OCI-LY1 (cell line): ENCODE results near the gene EOLA1.

Source experiments
- H2AFZ ChIP-seq: fragments of 200-600 bp; sonication (generic), shearing (Covaris generic); 2 replicates; pipeline ENCODE4 v1.6.0; 2014; ENCODE audit warnings: antibody characterized with exemption, mild to moderate bottlenecking, low read length
- H3F3A ChIP-seq: fragments of 200-600 bp; sonication (generic), shearing (Covaris generic); 2 replicates; pipeline ENCODE4 v1.6.0; 2014; ENCODE audit warnings: mild to moderate bottlenecking, antibody characterized with exemption, low read length, moderate library complexity; ENCODE audit not compliant: insufficient read depth
- H3K27ac ChIP-seq: fragments of 200-600 bp; sonication (generic); 2 replicates; pipeline ENCODE4 v1.5.1; 2014; ENCODE audit warnings: low read length, mixed run types, mild to moderate bottlenecking, low read depth; ENCODE audit not compliant: poor library complexity, severe bottlenecking
- H3K27me3 ChIP-seq: fragments of 200-600 bp; sonication (generic); 2 replicates; pipeline ENCODE4 v1.6.0; 2014; ENCODE audit warnings: antibody characterized with exemption, mild to moderate bottlenecking, low read length, moderate library complexity; ENCODE audit not compliant: insufficient read depth
- H3K36me3 ChIP-seq: fragments of 200-600 bp; sonication (generic); 2 replicates; pipeline ENCODE4 v1.6.1; 2014; ENCODE audit warnings: mild to moderate bottlenecking, antibody characterized with exemption, low read length, moderate library complexity, mixed read lengths; ENCODE audit not compliant: insufficient read depth
- H3K4me1 ChIP-seq: fragments of 200-600 bp; sonication (generic); 2 replicates; pipeline ENCODE4 v1.5.1; 2014; ENCODE audit warnings: mild to moderate bottlenecking, low read length, moderate library complexity; ENCODE audit not compliant: insufficient read depth, severe bottlenecking
- H3K4me2 ChIP-seq: fragments of 200-600 bp; sonication (generic), shearing (Covaris generic); 2 replicates; pipeline ENCODE4 v1.6.1; 2014; ENCODE audit warnings: low read length
- H3K4me3 ChIP-seq: fragments of 200-600 bp; sonication (generic); 2 replicates; pipeline ENCODE4 v1.5.1; 2014; ENCODE audit warnings: low read length, low read depth, mild to moderate bottlenecking, mixed read lengths; ENCODE audit not compliant: poor library complexity, severe bottlenecking
- H3K79me2 ChIP-seq: fragments of 200-600 bp; shearing (Covaris generic); 2 replicates; pipeline ENCODE4 v1.6.1; 2016; ENCODE audit warnings: mixed run types, low read length, mixed read lengths; ENCODE audit not compliant: insufficient read depth
- H3K9ac ChIP-seq: fragments of 200-600 bp; sonication (generic), shearing (Covaris generic); 2 replicates; pipeline ENCODE4 v1.6.1; 2014; ENCODE audit warnings: mild to moderate bottlenecking, low read length, mixed read lengths
- H3K9me2 ChIP-seq: fragments of 200-600 bp; sonication (generic), shearing (Covaris generic); 2 replicates; pipeline ENCODE4 v1.6.1; 2014; ENCODE audit warnings: low read depth, mild to moderate bottlenecking, low read length, mixed read lengths
- H3K9me3 ChIP-seq: fragments of 200-600 bp; shearing (Covaris generic); 2 replicates; pipeline ENCODE4 v1.6.1; 2014; ENCODE audit warnings: low read length, mixed read lengths
- H4K20me1 ChIP-seq: fragments of 200-600 bp; sonication (generic), shearing (Covaris generic); 2 replicates; pipeline ENCODE4 v1.6.0; 2016; ENCODE audit warnings: mild to moderate bottlenecking, low read length; ENCODE audit not compliant: insufficient read depth
- CTCF ChIP-seq: fragments of 200-600 bp; sonication (generic), shearing (Covaris generic); IDR thresholded peaks from 2 replicates; pipeline ENCODE4 v1.5.1; 2017; ENCODE audit warnings: mild to moderate bottlenecking, antibody characterized with exemption, low read length, moderate library complexity, mixed read lengths
- EZH2 ChIP-seq: fragments of 200-600 bp; sonication (generic), shearing (Covaris generic); IDR thresholded peaks from 2 replicates; pipeline ENCODE4 v1.8.0; 2017; ENCODE audit warnings: borderline replicate concordance, mixed run types, mild to moderate bottlenecking, antibody characterized with exemption, low read length, moderate library complexity, mixed read lengths

EOLA1 gene

GRCh38 chrX:149540621-149541520 lies at the start of gene EOLA1:
Gene EOLA1, plus strand, starts transcription at chrX:149541012. Its CDS starts 4,619 bp downstream, at chrX:149545631.
- Histone ChIP-seq H3K27me3 (no peaks in the 10 kb centered on the region), H3K36me3 (no peaks in the 10 kb centered on the region), H3K9me3 (no peaks in the 10 kb centered on the region), H4K20me1 (no peaks in the 10 kb centered on the region), H3K27ac (peak within 1 kb of the TSS; percentile 93), H3K9ac (peak within 1 kb of the TSS; percentile 92), H3K79me2 (no peaks in the 10 kb centered on the region), H3K4me2 (peak within 1 kb of the TSS; percentile 73), H3F3A (no peaks in the 10 kb centered on the region), H3K4me3 (peak within 1 kb of the TSS; percentile 97), H3K4me1 (peaks cover 11% of the 10 kb centered on the region), H2AFZ (no peak within 1 kb of the TSS), H3K9me2 (no peaks in the 10 kb centered on the region)
- TF ChIP-seq CTCF (no peak), EZH2 (no peak)

GRCh38 chrX:149491812-149492211 lies 49.0 kb upstream of the EOLA1 start:
- Histone ChIP-seq H3F3A (no peaks in the 10 kb centered on the region), H3K9me3 (no peaks in the 10 kb centered on the region), H3K9ac (no peak overlapping the region), H3K9me2 (no peaks in the 10 kb centered on the region), H2AFZ (no peak overlapping the region), H3K4me2 (no peak overlapping the region), H3K79me2 (no peaks in the 10 kb centered on the region), H3K4me1 (no peaks in the 10 kb centered on the region), H3K27me3 (no peaks in the 10 kb centered on the region), H4K20me1 (no peaks in the 10 kb centered on the region), H3K4me3 (no peak overlapping the region), H3K27ac (no peak overlapping the region), H3K36me3 (peaks cover 74% of the 10 kb centered on the region)
- no peak for TF ChIP-seq CTCF
- TF ChIP-seq EZH2: no peak

- H2AFZ ChIP-seq: no peak overlapping the region
- no peak overlapping the region for H3K27ac ChIP-seq
- H3K4me2 ChIP-seq: no peak overlapping the region
- peaks cover 88% of the 10 kb centered on the region for H3K36me3 ChIP-seq
- no peaks in the 10 kb centered on the region for H3K79me2 ChIP-seq
- TF ChIP-seq EZH2 (no peak), CTCF (no peak)
- no peak overlapping the region for H3K9ac ChIP-seq
- H3F3A ChIP-seq: no peaks in the 10 kb centered on the region
- no peaks in the 10 kb centered on the region for H3K4me1 ChIP-seq
- no peaks in the 10 kb centered on the region for H3K9me2 ChIP-seq
- no peaks in the 10 kb centered on the region for H3K9me3 ChIP-seq
- no peak overlapping the region for H3K4me3 ChIP-seq
- H3K27me3 ChIP-seq: no peaks in the 10 kb centered on the region
- H4K20me1 ChIP-seq: no peaks in the 10 kb centered on the region
Measured at GRCh38 chrX:149493567-149494562, 46.9 kb upstream of the EOLA1 start.
